Trophoblast cell (in vitro differentiated cells and primary cell): ENCODE measurements around the gene U2AF2.

ENCODE experiments used
- DNase-seq, 2 donors: peaks; one replicate each; pipeline ENCODE4 v3.0.0-alpha.2; 2016
- H2AFZ ChIP-seq: 2 replicates; pipeline ENCODE4 v1.6.1; 2013; ENCODE audit warnings: low read length, moderate library complexity, mild to moderate bottlenecking; ENCODE audit not compliant: insufficient read depth, poor library complexity
- H2AK5ac ChIP-seq: 2 replicates; pipeline ENCODE4 v1.6.1; 2013; ENCODE audit warnings: mild to moderate bottlenecking, low read length
- H2BK120ac ChIP-seq: 2 replicates; pipeline ENCODE4 v1.6.1; 2013; ENCODE audit warnings: low read length, mild to moderate bottlenecking, moderate library complexity; ENCODE audit not compliant: insufficient read depth, poor library complexity
- H2BK12ac ChIP-seq: 2 replicates; pipeline ENCODE4 v1.6.1; 2013; ENCODE audit warnings: mild to moderate bottlenecking, low read length, moderate library complexity
- H2BK5ac ChIP-seq: 2 replicates; pipeline ENCODE4 v1.6.1; 2013; ENCODE audit warnings: low read length, low read depth, moderate library complexity, mild to moderate bottlenecking; ENCODE audit not compliant: poor library complexity
- H3K14ac ChIP-seq: 2 replicates; pipeline ENCODE4 v1.6.1; 2013; ENCODE audit warnings: mild to moderate bottlenecking, low read length
- H3K18ac ChIP-seq: 2 replicates; pipeline ENCODE4 v1.6.1; 2013; ENCODE audit warnings: mild to moderate bottlenecking, low read length
- H3K23ac ChIP-seq: 2 replicates; pipeline ENCODE4 v1.6.1; 2013; ENCODE audit warnings: low read length
- H3K27ac ChIP-seq: 2 replicates; pipeline ENCODE4 v1.5.1; 2013; ENCODE audit warnings: low read depth, mild to moderate bottlenecking, inconsistent platforms, low read length, moderate library complexity
- H3K27me3 ChIP-seq: 2 replicates; pipeline ENCODE4 v1.6.1; 2013; ENCODE audit warnings: inconsistent platforms, mild to moderate bottlenecking, low read length, moderate library complexity; ENCODE audit not compliant: insufficient read depth
- H3K36me3 ChIP-seq, 2 experiments: 1 replicate in 1 of 2; 2 replicates in 1 of 2; pipeline ENCODE4 v1.6.1; 2013; ENCODE audit warnings: low read length in 2 of 2, mild to moderate bottlenecking in 2 of 2, moderate library complexity in 1 of 2; ENCODE audit not compliant: insufficient read depth in 2 of 2, control insufficient read depth in 1 of 2
- H3K4ac ChIP-seq: 2 replicates; pipeline ENCODE4 v1.6.1; 2013; ENCODE audit warnings: low read depth, mild to moderate bottlenecking, low read length, moderate library complexity
- H3K4me1 ChIP-seq, 2 experiments: 1 replicate in 1 of 2; 2 replicates in 1 of 2; pipeline ENCODE4 v1.6.1; 2013; ENCODE audit warnings: low read length in 2 of 2, mild to moderate bottlenecking in 2 of 2, moderate library complexity in 1 of 2; ENCODE audit not compliant: insufficient read depth in 2 of 2, control insufficient read depth in 1 of 2
- H3K4me2 ChIP-seq: 2 replicates; pipeline ENCODE4 v1.6.1; 2013; ENCODE audit warnings: inconsistent platforms, mild to moderate bottlenecking, low read length, moderate library complexity
- H3K4me3 ChIP-seq: 2 replicates; pipeline ENCODE4 v1.5.1; 2013; ENCODE audit warnings: mild to moderate bottlenecking, low read depth, low read length, inconsistent platforms
- H3K79me1 ChIP-seq: one replicate; pipeline ENCODE4 v1.6.1; 2013; ENCODE audit warnings: low read length
- H3K79me2 ChIP-seq: 2 replicates; pipeline ENCODE4 v1.6.1; 2013; ENCODE audit warnings: low read length, mild to moderate bottlenecking; ENCODE audit not compliant: control insufficient read depth, insufficient read depth, poor library complexity
- H3K9ac ChIP-seq: 2 replicates; pipeline ENCODE4 v1.6.1; 2013; ENCODE audit warnings: mild to moderate bottlenecking, low read length
- H3K9me3 ChIP-seq: 2 replicates; pipeline ENCODE4 v1.6.1; 2013; ENCODE audit warnings: low read depth, mild to moderate bottlenecking, control low read depth, inconsistent platforms, low read length; ENCODE audit not compliant: insufficient read depth
- H4K12ac ChIP-seq: 2 replicates; pipeline ENCODE4 v1.6.1; 2013; ENCODE audit warnings: low read depth, mild to moderate bottlenecking, low read length, moderate library complexity
- H4K8ac ChIP-seq: 2 replicates; pipeline ENCODE4 v1.6.1; 2013; ENCODE audit warnings: low read depth, mild to moderate bottlenecking, low read length, moderate library complexity
- H4K91ac ChIP-seq: one replicate; pipeline ENCODE4 v1.6.1; 2013; ENCODE audit warnings: low read depth, mild to moderate bottlenecking, low read length, moderate library complexity
- WGBS: extraction: QIAGEN DNeasy Blood & Tissue Kit; methylation state at CpG from one replicate; pipeline ENCODE4 v1.1.7; 2013; ENCODE audit warnings: missing lambda C conversion rate; ENCODE audit not compliant: insufficient read length, insufficient coverage; ENCODE audit errors: extremely low coverage; 5-methylcytosine and 5-hydroxymethylcytosine counted together

U2AF2 gene

GRCh38 chr19:55655648-55656040 is 809 bp downstream of the U2AF2 start:
- no peak overlapping the region for H3K18ac ChIP-seq
- peak overlapping the region; percentile 61 for H2AK5ac ChIP-seq
- H3K4me3 ChIP-seq = peak overlapping the region; percentile 94
- H3K36me3 ChIP-seq = peaks cover 35 to 45% of the 10 kb centered on the region in 2 experiments
- H3K9ac ChIP-seq = peak overlapping the region; percentile 92
- DNase-seq = no peak
- H2BK120ac ChIP-seq = peak overlapping the region; percentile 16
- peak overlapping the region; percentile 7 for H4K12ac ChIP-seq
- H3K14ac ChIP-seq = peak overlapping the region; percentile 59
- peaks cover 15% of the 10 kb centered on the region for H3K79me1 ChIP-seq
- H3K27me3 ChIP-seq = no peaks in the 10 kb centered on the region
- H3K4ac ChIP-seq = peak overlapping the region; percentile 99
- H2BK12ac ChIP-seq = no peak overlapping the region
- H3K23ac ChIP-seq = no peak overlapping the region
- H4K8ac ChIP-seq = peak overlapping the region; percentile 44
- peak overlapping the region; percentile 99 for H2BK5ac ChIP-seq
- no CpG with 5 or more reads among the region's 19 CpGs for WGBS
- H3K27ac ChIP-seq = no peak overlapping the region
- peak overlapping the region; percentile 91 for H3K4me2 ChIP-seq
- peak overlapping the region; percentile 100 for H4K91ac ChIP-seq
- H3K79me2 ChIP-seq = peaks cover 48% of the 10 kb centered on the region
- H3K9me3 ChIP-seq = peaks cover 1% of the 10 kb centered on the region
- H3K4me1 ChIP-seq = peaks cover 3 to 10% of the 10 kb centered on the region in 2 experiments
- H2AFZ ChIP-seq = no peak overlapping the region

GRCh38 chr19:55656552-55656951 is 1.7 kb downstream of the U2AF2 start:
- Histone ChIP-seq H2AFZ (no peak overlapping the region), H2BK12ac (no peak overlapping the region), H4K91ac (no peak overlapping the region), H4K8ac (no peak overlapping the region), H3K27me3 (no peaks in the 10 kb centered on the region), H3K23ac (no peak overlapping the region), H3K79me2 (peaks cover 48% of the 10 kb centered on the region), H2AK5ac (no peak overlapping the region), H3K9ac (no peak overlapping the region), H3K79me1 (peaks cover 15% of the 10 kb centered on the region), H3K9me3 (peaks cover 1% of the 10 kb centered on the region), H2BK5ac (no peak overlapping the region), H2BK120ac (no peak overlapping the region), H3K4ac (peak overlapping the region; percentile 99), H3K27ac (no peak overlapping the region), H3K36me3 (peaks cover 41 to 48% of the 10 kb centered on the region in 2 experiments), H3K18ac (no peak overlapping the region), H3K4me2 (peak overlapping the region; percentile 91), H3K14ac (no peak overlapping the region), H3K4me1 (peaks cover 3 to 10% of the 10 kb centered on the region in 2 experiments), H3K4me3 (no peak overlapping the region), H4K12ac (no peak overlapping the region)
- no CpG with 5 or more reads among the region's 7 CpGs for WGBS
- no peak for DNase-seq

DNA sequence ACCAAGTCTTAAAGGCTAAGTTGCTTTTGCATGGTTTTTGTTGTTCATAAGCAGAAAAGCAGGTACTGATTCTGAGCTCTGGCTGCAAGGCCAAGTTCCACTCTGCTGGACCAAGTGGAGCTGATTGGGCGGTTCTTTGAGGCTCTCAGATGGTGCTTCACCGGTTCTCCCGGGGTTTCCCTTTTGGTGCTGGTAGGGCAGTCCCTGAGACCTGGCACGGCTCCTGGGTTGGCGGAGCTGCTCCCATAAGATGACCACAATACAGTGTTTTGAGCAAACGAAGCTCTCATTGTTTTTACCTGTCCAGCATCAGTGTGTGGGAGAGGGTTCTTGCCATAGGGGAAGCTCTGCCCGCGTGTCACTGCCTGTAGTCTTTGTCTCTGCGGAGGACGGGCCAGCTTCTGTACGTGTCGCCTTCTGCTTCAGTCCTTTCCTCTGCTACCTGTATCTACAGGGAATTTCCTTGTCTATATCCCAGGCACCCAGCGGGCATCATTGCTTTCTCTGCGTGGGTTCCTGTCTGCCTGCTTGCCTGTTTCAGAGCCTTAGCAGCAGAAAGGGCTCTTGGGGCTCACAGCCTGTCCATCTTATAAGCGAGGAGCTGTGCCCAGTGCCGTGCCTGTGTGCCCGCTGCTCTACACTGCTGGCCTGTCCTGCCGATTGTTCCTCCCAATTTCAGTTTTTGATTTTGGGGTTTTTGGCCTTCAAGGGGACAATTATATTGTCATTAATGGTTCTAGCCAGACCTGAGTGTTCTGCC is 2.3 kb downstream of the U2AF2 start:
- peak overlapping the region; percentile 99 for H3K4ac ChIP-seq
- H3K23ac ChIP-seq = no peak overlapping the region
- no peak overlapping the region for H4K8ac ChIP-seq
- no CpG with 5 or more reads among the region's 18 CpGs for WGBS
- H2BK5ac ChIP-seq = no peak overlapping the region
- no peak overlapping the region for H4K91ac ChIP-seq
- no peak overlapping the region for H3K27ac ChIP-seq
- H3K36me3 ChIP-seq = peaks cover 46 to 53% of the 10 kb centered on the region in 2 experiments
- H3K79me1 ChIP-seq = peaks cover 15% of the 10 kb centered on the region
- peaks cover 48% of the 10 kb centered on the region for H3K79me2 ChIP-seq
- no peak overlapping the region for H2AK5ac ChIP-seq
- no peak overlapping the region for H2BK12ac ChIP-seq
- H3K14ac ChIP-seq = no peak overlapping the region
- H3K4me2 ChIP-seq = peak overlapping the region; percentile 91
- peaks cover 1% of the 10 kb centered on the region for H3K9me3 ChIP-seq
- H3K18ac ChIP-seq = no peak overlapping the region
- peaks cover 3 to 10% of the 10 kb centered on the region in 2 experiments for H3K4me1 ChIP-seq
- H3K4me3 ChIP-seq = no peak overlapping the region
- DNase-seq = no peak
- peak overlapping the region; percentile 2 for H2AFZ ChIP-seq
- H3K9ac ChIP-seq = no peak overlapping the region
- no peak overlapping the region for H4K12ac ChIP-seq
- no peaks in the 10 kb centered on the region for H3K27me3 ChIP-seq
- no peak overlapping the region for H2BK120ac ChIP-seq

- Histone ChIP-seq H3K36me3 (peaks cover 59 to 64% of the 10 kb centered on the region in 2 experiments), H3K4ac (peak overlapping the region; percentile 98), H3K79me1 (peaks cover 12% of the 10 kb centered on the region), H3K9ac (no peak overlapping the region), H2AK5ac (no peak overlapping the region), H3K18ac (no peak overlapping the region), H2BK12ac (no peak overlapping the region), H4K8ac (no peak overlapping the region), H2AFZ (no peak overlapping the region), H3K14ac (no peak overlapping the region), H2BK5ac (no peak overlapping the region), H3K4me3 (no peak overlapping the region), H3K4me2 (no peak overlapping the region), H4K12ac (no peak overlapping the region), H2BK120ac (no peak overlapping the region), H3K79me2 (peaks cover 46% of the 10 kb centered on the region), H3K23ac (no peak overlapping the region), H3K9me3 (peaks cover 1% of the 10 kb centered on the region), H3K27me3 (no peaks in the 10 kb centered on the region), H3K27ac (no peak overlapping the region), H4K91ac (no peak overlapping the region), H3K4me1 (peaks cover 3 to 10% of the 10 kb centered on the region in 2 experiments)
- DNase-seq = no peak
- no CpG with 5 or more reads among the region's 37 CpGs for WGBS
These were observed 4.1 kb downstream of the U2AF2 start for GRCh38 chr19:55658846-55659459.
